ENCODE data around the gene TECTA.

- TF ChIP-seq, protein P1, sequence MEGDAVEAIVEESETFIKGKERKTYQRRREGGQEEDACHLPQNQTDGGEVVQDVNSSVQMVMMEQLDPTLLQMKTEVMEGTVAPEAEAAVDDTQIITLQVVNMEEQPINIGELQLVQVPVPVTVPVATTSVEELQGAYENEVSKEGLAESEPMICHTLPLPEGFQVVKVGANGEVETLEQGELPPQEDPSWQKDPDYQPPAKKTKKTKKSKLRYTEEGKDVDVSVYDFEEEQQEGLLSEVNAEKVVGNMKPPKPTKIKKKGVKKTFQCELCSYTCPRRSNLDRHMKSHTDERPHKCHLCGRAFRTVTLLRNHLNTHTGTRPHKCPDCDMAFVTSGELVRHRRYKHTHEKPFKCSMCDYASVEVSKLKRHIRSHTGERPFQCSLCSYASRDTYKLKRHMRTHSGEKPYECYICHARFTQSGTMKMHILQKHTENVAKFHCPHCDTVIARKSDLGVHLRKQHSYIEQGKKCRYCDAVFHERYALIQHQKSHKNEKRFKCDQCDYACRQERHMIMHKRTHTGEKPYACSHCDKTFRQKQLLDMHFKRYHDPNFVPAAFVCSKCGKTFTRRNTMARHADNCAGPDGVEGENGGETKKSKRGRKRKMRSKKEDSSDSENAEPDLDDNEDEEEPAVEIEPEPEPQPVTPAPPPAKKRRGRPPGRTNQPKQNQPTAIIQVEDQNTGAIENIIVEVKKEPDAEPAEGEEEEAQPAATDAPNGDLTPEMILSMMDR (conservative IDR thresholded peaks at IDR 0.05 in 1 of 2, IDR thresholded peaks at IDR 0.05 in 1 of 2; ENCODE audit: low read depth in 1 of 2, low read length in 2 of 2), result no peak
- no peak for TF ChIP-seq EZH2 (IDR thresholded peaks at IDR 0.05; ENCODE audit: low read length, missing control alignments)
Observed at GRCh38 chr11:121213362-121213893, 112.4 kb downstream of the TECTA start.
